ENCODE measurements around the gene CD99.
A peak's percentile ranks its signal among the peaks of the same experiment; 100 is the strongest.

Gene CD99

GRCh38 chrX:2682565-2683177, 8.4 kb upstream of the CD99 start:
- Histone ChIP-seq H3K4me1 (peaks cover 0 to 3% (median 1%) of the 10 kb centered on the region in 4 donors), H3K4me3 (no peak overlapping the region), H3K27ac (no peak overlapping the region), H3K27me3 (no peaks in the 10 kb centered on the region), H3K36me3 (no peaks in the 10 kb centered on the region), H3K9me3 (no peaks in the 10 kb centered on the region)
- DNase-seq: no peak
- TF ChIP-seq CTCF (IDR thresholded peaks at IDR 0.05): no peak
- intact Hi-C loops (cut with DNase I; ENCODE audit: low total_unique reads): no loop called here

- Histone ChIP-seq H3K27ac (no peak overlapping the region), H3K9me3 (no peaks in the 10 kb centered on the region), H3K4me1 (no peaks in the 10 kb centered on the region), H3K27me3 (no peaks in the 10 kb centered on the region), H3K36me3 (no peaks in the 10 kb centered on the region), H3K4me3 (no peak overlapping the region)
- DNase-seq: no peak
- intact Hi-C loops (cut with DNase I; ENCODE audit: low total_unique reads): no loop called here
- no peak for TF ChIP-seq CTCF (IDR thresholded peaks at IDR 0.05)
These were observed 6.8 kb upstream of the CD99 start for GRCh38 chrX:2684256-2684655.

- H3K9me3 ChIP-seq: no peaks in the 10 kb centered on the region
- no peak overlapping the region for H3K27ac ChIP-seq
- H3K27me3 ChIP-seq: no peaks in the 10 kb centered on the region
- no peaks in the 10 kb centered on the region for H3K36me3 ChIP-seq
- no peak for TF ChIP-seq CTCF (IDR thresholded peaks at IDR 0.05)
- H3K4me1 ChIP-seq: peaks cover 0 to 7% (median 3%) of the 10 kb centered on the region in 4 donors
- intact Hi-C loops (cut with DNase I; ENCODE audit: low total_unique reads): no loop called here
- no peak overlapping the region for H3K4me3 ChIP-seq
- no peak for DNase-seq
These were observed 5.2 kb upstream of the CD99 start for GRCh38 chrX:2685886-2686285.

- intact Hi-C loops (cut with DNase I; ENCODE audit: low total_unique reads): no loop called here
- no peaks in the 10 kb centered on the region for H3K36me3 ChIP-seq
These were observed 1.1 kb upstream of the CD99 start for GRCh38 chrX:2689773-2690666.

More at GRCh38 chrX:2689773-2690666, 1.1 kb upstream of the CD99 start:
- Histone ChIP-seq H3K4me3 (peak overlapping the region; percentile 66 to 91), H3K4me1 (peaks cover 0 to 32% (median 25%) of the 10 kb centered on the region in 4 donors), H3K9me3 (no peaks in the 10 kb centered on the region), H3K27ac (peak overlapping the region; percentile 83 to 89), H3K27me3 (no peaks in the 10 kb centered on the region)
- no peak for TF ChIP-seq CTCF (IDR thresholded peaks at IDR 0.05)
- no peak for DNase-seq
